Activated T-helper 1 cell treated with anti-CD3 and anti-CD28 coated beads, Interleukin-12 subunit alpha, Interleukin-12 subunit beta, Interleukin-2, Interleukin-4 antibody, amounts not matched to agents 30 ng/mL and 10 ng/mL and 1 ng/mL, durations not matched to agents 14 hours and 24 hours and 36 hours (primary cell): ENCODE results near the gene BBS1. TPM values are rescaled to one million over a fixed set of nuclear protein-coding genes. Genes with fewer than 3 reads are reported as not detected.

Source experiments
- DNase-seq: peaks from one replicate; pipeline ENCODE4 v3.0.0; 2021; ENCODE audit warnings: low spot score
- H3K27ac Mint-ChIP-seq: one replicate; pipeline ENCODE4 v1.8.0; 2021; ENCODE audit warnings: mild to moderate bottlenecking, mixed read lengths
- H3K27me3 Mint-ChIP-seq: one replicate; pipeline ENCODE4 v1.8.0; 2022; ENCODE audit warnings: mild to moderate bottlenecking, moderate library complexity, mixed read lengths; ENCODE audit not compliant: insufficient read depth
- H3K36me3 Mint-ChIP-seq: one replicate; pipeline ENCODE4 v1.8.0; 2021; ENCODE audit warnings: low read depth, mixed read lengths
- H3K4me1 Mint-ChIP-seq: one replicate; pipeline ENCODE4 v1.8.0; 2021; ENCODE audit warnings: low read depth, mixed read lengths
- H3K4me3 Mint-ChIP-seq: one replicate; pipeline ENCODE4 v1.8.0; 2021; ENCODE audit warnings: mild to moderate bottlenecking, moderate library complexity, mixed read lengths
- H3K9me3 Mint-ChIP-seq: one replicate; pipeline ENCODE4 v1.8.0; 2021; ENCODE audit warnings: mixed read lengths
- intact Hi-C: fragments of 100-400 bp; cut with micrococcal nuclease; formaldehyde crosslinking; loops from one replicate; pipeline ENCODE4 v1.15.1; 2024
- total RNA-seq: library from RNA; stranded (reverse); gene quantifications from 2 replicates; pipeline ENCODE4 v1.2.3, GENCODE V29; 2022

The BBS1 gene
- total RNA-seq, 1 donor from 2014 or later: 18.1 TPM

- H3K9me3 Mint-ChIP-seq: no peaks in the 10 kb centered on the region
- intact Hi-C loops: no loop called here
- peaks cover 7% of the 10 kb centered on the region for H3K36me3 Mint-ChIP-seq
- H3K4me3 Mint-ChIP-seq: peak overlapping the region; percentile 3
- H3K27me3 Mint-ChIP-seq: no peaks in the 10 kb centered on the region
- no peak for DNase-seq
- H3K4me1 Mint-ChIP-seq: peaks cover 15% of the 10 kb centered on the region
- H3K27ac Mint-ChIP-seq: no peak overlapping the region
These were observed 40.4 kb upstream of the BBS1 start for GRCh38 chr11:66470015-66470414.

- H3K4me3 Mint-ChIP-seq: no peak overlapping the region
- no peaks in the 10 kb centered on the region for H3K9me3 Mint-ChIP-seq
- no peak for DNase-seq
- intact Hi-C loops: no loop called here
- peaks cover 7% of the 10 kb centered on the region for H3K36me3 Mint-ChIP-seq
- no peaks in the 10 kb centered on the region for H3K27me3 Mint-ChIP-seq
- no peak overlapping the region for H3K27ac Mint-ChIP-seq
- peaks cover 10% of the 10 kb centered on the region for H3K4me1 Mint-ChIP-seq
These were observed 39.3 kb upstream of the BBS1 start for GRCh38 chr11:66471142-66471541.

- Mint-ChIP-seq H3K27me3 (no peaks in the 10 kb centered on the region), H3K9me3 (no peaks in the 10 kb centered on the region), H3K27ac (no peak overlapping the region), H3K36me3 (peaks cover 7% of the 10 kb centered on the region), H3K4me1 (peaks cover 12% of the 10 kb centered on the region), H3K4me3 (no peak overlapping the region)
- intact Hi-C loops: no loop called here
- no peak for DNase-seq
These were observed 38.4 kb upstream of the BBS1 start for GRCh38 chr11:66472054-66472453.

DNA sequence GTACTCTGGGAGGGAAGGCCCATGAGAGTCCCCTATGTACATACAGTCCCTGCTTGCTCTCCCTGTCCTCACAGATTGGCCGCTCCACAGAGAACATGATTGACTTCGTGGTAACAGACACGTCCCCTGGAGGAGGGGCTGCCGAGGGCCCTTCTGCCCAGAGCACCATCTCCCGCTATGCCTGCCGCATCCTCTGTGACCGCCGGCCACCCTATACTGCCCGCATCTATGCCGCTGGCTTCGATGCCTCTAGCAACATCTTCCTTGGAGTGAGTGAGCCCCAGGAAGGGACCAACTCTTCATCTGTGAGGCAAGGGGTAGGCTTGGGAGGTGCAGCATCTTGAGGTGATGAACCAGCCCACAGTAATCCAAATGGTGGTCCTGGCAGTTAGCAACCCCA, 37.3 kb upstream of the BBS1 start:
- Mint-ChIP-seq H3K4me1 (peaks cover 17% of the 10 kb centered on the region), H3K27me3 (no peaks in the 10 kb centered on the region), H3K36me3 (peaks cover 9% of the 10 kb centered on the region), H3K4me3 (no peak overlapping the region), H3K27ac (no peak overlapping the region), H3K9me3 (no peaks in the 10 kb centered on the region)
- no peak for DNase-seq
- intact Hi-C loops: no loop called here

- no peak overlapping the region for H3K27ac Mint-ChIP-seq
- H3K36me3 Mint-ChIP-seq: peaks cover 9% of the 10 kb centered on the region
- no peaks in the 10 kb centered on the region for H3K27me3 Mint-ChIP-seq
These were observed 36.6 kb upstream of the BBS1 start for GRCh38 chr11:66473608-66474515.

DNA sequence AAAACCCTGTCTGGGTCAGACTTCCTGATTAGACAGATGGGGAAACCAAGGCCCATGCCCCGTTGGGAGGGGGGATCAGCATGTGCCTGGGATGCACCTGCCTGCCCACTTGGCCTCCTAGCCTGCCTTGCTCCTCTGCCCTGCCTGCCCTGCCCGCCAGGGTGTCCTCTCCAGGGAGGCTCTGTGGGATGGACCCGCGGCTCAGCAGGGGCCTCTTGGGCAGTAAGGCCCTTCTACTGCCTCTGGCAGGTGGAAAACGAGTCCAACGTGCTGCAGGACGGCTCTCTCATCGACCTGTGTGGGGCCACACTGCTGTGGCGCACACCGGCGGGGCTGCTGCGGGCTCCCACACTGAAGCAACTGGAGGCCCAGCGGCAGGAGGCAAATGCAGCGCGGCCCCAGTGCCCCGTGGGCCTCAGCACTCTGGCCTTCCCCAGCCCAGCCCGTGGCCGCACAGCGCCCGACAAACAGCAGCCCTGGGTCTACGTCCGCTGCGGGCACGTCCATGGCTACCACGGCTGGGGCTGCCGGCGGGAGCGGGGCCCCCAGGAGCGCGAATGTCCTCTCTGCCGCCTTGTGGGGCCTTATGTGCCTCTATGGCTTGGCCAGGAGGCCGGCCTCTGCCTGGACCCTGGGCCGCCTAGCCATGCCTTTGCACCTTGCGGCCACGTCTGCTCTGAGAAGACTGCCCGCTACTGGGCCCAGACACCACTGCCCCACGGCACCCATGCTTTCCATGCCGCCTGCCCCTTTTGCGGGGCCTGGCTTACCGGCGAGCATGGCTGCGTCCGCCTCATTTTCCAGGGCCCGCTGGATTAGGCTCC, 34.9 kb upstream of the BBS1 start:
- Mint-ChIP-seq H3K9me3 (no peaks in the 10 kb centered on the region), H3K27ac (no peak overlapping the region), H3K4me3 (no peak overlapping the region), H3K4me1 (peaks cover 28% of the 10 kb centered on the region), H3K36me3 (peaks cover 6% of the 10 kb centered on the region), H3K27me3 (no peaks in the 10 kb centered on the region)
- DNase-seq: no peak
- intact Hi-C loops: no loop called here

More at GRCh38 chr11:66473608-66474515, 36.6 kb upstream of the BBS1 start:
- H3K4me3 Mint-ChIP-seq: no peak overlapping the region
- no peak for DNase-seq
- H3K4me1 Mint-ChIP-seq: peaks cover 19% of the 10 kb centered on the region
- no peaks in the 10 kb centered on the region for H3K9me3 Mint-ChIP-seq
- intact Hi-C loops: no loop called here

DNA sequence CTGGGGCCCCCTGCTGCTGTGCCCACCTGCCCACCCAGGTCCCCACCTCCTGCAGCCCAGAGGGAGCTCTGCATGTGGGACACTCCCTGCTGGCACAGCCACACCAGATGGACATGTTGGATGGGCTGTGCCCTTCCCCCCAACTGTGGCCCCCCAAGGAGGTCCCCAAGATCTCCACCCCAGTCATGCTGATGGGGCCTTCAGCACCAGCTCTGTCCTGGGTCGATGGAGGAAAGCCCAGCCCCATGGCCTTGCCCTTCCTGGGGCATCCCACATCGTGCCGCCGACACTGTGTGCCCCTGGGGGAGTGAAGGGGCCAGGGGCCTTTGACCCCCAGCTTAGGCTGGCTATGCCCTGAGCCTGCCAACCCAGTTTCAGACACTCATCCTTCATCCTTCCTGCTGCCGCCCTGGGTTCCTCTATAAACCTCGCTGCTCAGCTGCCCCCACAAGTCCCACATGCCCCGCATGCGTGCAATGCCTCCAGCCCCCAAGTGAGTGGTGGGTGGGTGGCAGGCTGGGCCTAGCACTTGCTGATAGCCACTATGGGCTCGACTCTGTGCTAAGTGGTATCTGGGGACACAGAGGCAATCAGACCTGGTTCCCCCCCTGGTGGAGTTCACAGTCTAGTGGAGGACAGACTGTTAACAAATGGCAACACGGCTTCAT, 34.1 kb upstream of the BBS1 start:
- H3K4me3 Mint-ChIP-seq: peak overlapping the region; percentile 45
- no peak for DNase-seq
- H3K9me3 Mint-ChIP-seq: no peaks in the 10 kb centered on the region
- H3K27me3 Mint-ChIP-seq: no peaks in the 10 kb centered on the region
- intact Hi-C loops: no loop called here
- H3K4me1 Mint-ChIP-seq: peaks cover 33% of the 10 kb centered on the region
- H3K27ac Mint-ChIP-seq: no peak overlapping the region
- peaks cover 4% of the 10 kb centered on the region for H3K36me3 Mint-ChIP-seq

DNA sequence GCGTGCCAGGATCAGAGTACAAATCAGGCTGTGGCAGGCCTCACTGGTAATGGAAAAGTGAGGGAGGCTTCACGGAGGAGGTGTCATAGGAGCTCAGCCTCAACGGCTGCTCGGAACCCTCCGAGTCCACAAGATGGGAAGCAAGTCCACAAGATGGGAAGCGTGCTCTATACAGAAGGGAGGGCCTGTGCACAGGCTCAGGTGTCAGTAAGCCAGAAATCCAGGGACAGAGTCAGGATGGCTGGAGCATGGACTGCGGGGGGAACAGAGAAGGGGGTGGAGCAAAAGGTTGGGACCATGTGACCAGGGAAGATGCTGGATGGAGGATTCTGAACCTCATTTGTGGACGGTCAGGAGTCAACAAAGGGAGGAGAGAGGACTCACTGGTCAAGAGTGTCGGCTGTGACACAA, 33.6 kb upstream of the BBS1 start:
- intact Hi-C loops: no loop called here
- H3K36me3 Mint-ChIP-seq: peaks cover 4% of the 10 kb centered on the region
- H3K27ac Mint-ChIP-seq: no peak overlapping the region
- H3K27me3 Mint-ChIP-seq: no peaks in the 10 kb centered on the region
- H3K9me3 Mint-ChIP-seq: no peaks in the 10 kb centered on the region
- peak overlapping the region; percentile 45 for H3K4me3 Mint-ChIP-seq
- no peak for DNase-seq
- peaks cover 33% of the 10 kb centered on the region for H3K4me1 Mint-ChIP-seq

- H3K4me1 Mint-ChIP-seq: peaks cover 37% of the 10 kb centered on the region
- no peak for DNase-seq
- peak overlapping the region; percentile 68 for H3K4me3 Mint-ChIP-seq
- H3K27ac Mint-ChIP-seq: no peak overlapping the region
- H3K36me3 Mint-ChIP-seq: peaks cover 4% of the 10 kb centered on the region
- no peaks in the 10 kb centered on the region for H3K27me3 Mint-ChIP-seq
- H3K9me3 Mint-ChIP-seq: no peaks in the 10 kb centered on the region
- intact Hi-C loops: no loop called here
These were observed 32.9 kb upstream of the BBS1 start for GRCh38 chr11:66477263-66478201.

GRCh38 chr11:66478729-66479393, 31.6 kb upstream of the BBS1 start:
- no peak for DNase-seq
- H3K27me3 Mint-ChIP-seq: no peaks in the 10 kb centered on the region
- intact Hi-C loops: no loop called here
- peaks cover 39% of the 10 kb centered on the region for H3K4me1 Mint-ChIP-seq
- peaks cover 4% of the 10 kb centered on the region for H3K36me3 Mint-ChIP-seq
- peak overlapping the region; percentile 89 for H3K4me3 Mint-ChIP-seq
- peak overlapping the region; percentile 72 for H3K27ac Mint-ChIP-seq
- no peaks in the 10 kb centered on the region for H3K9me3 Mint-ChIP-seq

DNA sequence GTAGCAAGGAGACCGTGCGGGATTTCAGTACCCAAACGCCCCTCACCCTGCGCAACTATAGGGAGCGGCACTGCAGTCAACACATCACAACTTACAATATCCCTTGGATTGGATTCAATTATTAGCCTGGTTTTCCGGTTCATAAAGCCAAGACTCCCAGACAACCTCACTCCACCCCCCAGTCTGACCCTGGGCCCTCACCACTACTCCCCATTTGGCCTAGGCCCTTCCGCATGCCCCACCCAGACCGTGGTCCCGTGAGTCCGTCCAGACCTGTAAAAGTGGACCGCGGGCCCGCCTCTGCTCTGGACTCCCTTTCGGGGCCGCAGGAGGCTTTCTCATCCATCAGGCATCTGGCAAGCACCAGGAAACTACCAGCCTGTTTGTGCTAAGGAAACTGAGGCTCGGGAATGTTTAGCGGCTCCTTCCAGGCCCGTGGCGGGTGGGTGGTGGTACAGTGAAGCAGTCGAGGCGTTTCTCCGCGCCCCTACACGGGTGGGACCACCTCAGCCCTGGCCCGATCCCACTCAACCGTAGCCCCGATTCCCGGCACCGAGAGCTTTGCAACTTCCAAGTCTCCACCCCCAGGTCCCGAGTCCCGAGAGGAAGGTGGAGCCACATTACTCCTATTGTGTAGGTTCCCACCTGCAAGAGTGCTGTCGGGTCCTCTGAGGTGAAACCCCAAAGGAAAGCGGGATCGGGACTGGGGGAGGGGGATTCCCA, 30.9 kb upstream of the BBS1 start:
- Mint-ChIP-seq H3K4me3 (peak overlapping the region; percentile 89), H3K27me3 (no peaks in the 10 kb centered on the region), H3K4me1 (peaks cover 40% of the 10 kb centered on the region), H3K9me3 (no peaks in the 10 kb centered on the region), H3K36me3 (peaks cover 4% of the 10 kb centered on the region), H3K27ac (peak overlapping the region; percentile 72)
- intact Hi-C loops: loop anchor here (1.0 to 2.0 kb wide), 8 partner anchors 13 to 479 kb away; partner anchors contain the start of genes ACTN3, BBS1, PC and PELI3
- no peak for DNase-seq
